Osteoblast (primary cell): ENCODE measurements around the gene SLC4A9. TPM values are rescaled to one million over a fixed set of nuclear protein-coding genes. Genes with fewer than 3 reads are reported as not detected.

Experiments used
- DNase-seq: peaks from one replicate; pipeline ENCODE4 v3.0.0; 2011; ENCODE audit warnings: low spot score, mixed read lengths; ENCODE audit not compliant: insufficient read length; ENCODE audit errors: missing footprints
- H2AFZ ChIP-seq: 2 replicates; pipeline ENCODE4 v1.6.0; 2011; ENCODE audit warnings: mild to moderate bottlenecking, low read length
- H3K27ac ChIP-seq: 2 replicates; pipeline ENCODE4 v1.5.1; 2011; ENCODE audit warnings: mild to moderate bottlenecking, low read depth, low read length, moderate library complexity
- H3K27me3 ChIP-seq: 2 replicates; pipeline ENCODE4 v1.6.0; 2012; ENCODE audit warnings: mild to moderate bottlenecking, control low read depth, inconsistent platforms, low read length, moderate library complexity; ENCODE audit not compliant: insufficient read depth
- H3K36me3 ChIP-seq: 2 replicates; pipeline ENCODE4 v1.5.1; 2011; ENCODE audit warnings: mild to moderate bottlenecking, low read length, control low read depth, moderate library complexity; ENCODE audit not compliant: insufficient read depth
- H3K4me1 ChIP-seq: 2 replicates; pipeline ENCODE4 v1.5.1; 2011; ENCODE audit warnings: mild to moderate bottlenecking, low read length, control low read depth, moderate library complexity; ENCODE audit not compliant: insufficient read depth
- H3K4me2 ChIP-seq: 2 replicates; pipeline ENCODE4 v1.6.0; 2011; ENCODE audit warnings: mild to moderate bottlenecking, low read length; ENCODE audit not compliant: insufficient read depth
- H3K4me3 ChIP-seq: fragments of 200-600 bp; sonication (generic); 3 replicates; pipeline ENCODE4 v1.5.1; 2012; ENCODE audit warnings: mild to moderate bottlenecking, low read length, inconsistent platforms; ENCODE audit not compliant: insufficient read depth
- H3K79me2 ChIP-seq: 2 replicates; pipeline ENCODE4 v1.6.0; 2012; ENCODE audit warnings: mild to moderate bottlenecking, low read length, control low read depth, inconsistent platforms; ENCODE audit not compliant: insufficient read depth
- H3K9me3 ChIP-seq: 2 replicates; pipeline ENCODE4 v1.5.1; 2011; ENCODE audit warnings: low read depth, low read length, control low read depth
- H4K20me1 ChIP-seq: 2 replicates; pipeline ENCODE4 v1.6.0; 2012; ENCODE audit warnings: mild to moderate bottlenecking, low read length, control low read depth; ENCODE audit not compliant: insufficient read depth
- CTCF ChIP-seq: IDR thresholded peaks from 2 replicates; pipeline ENCODE4 v1.5.1; 2011; ENCODE audit warnings: mild to moderate bottlenecking, low read depth, low read length, moderate library complexity; ENCODE audit errors: extremely low read depth
- total RNA-seq: library from RNA; depleted of rRNA; stranded (reverse); fragments of >200 nt; gene quantifications from 2 replicates; pipeline ENCODE4 v1.2.3, GENCODE V29; 2012

Gene SLC4A9
- total RNA-seq, 1 donor = not detected

- H3K79me2 ChIP-seq = peaks cover 57% of the 10 kb centered on the region
- H3K27me3 ChIP-seq = no peaks in the 10 kb centered on the region
- peaks cover 24% of the 10 kb centered on the region for H3K4me1 ChIP-seq
- no peaks in the 10 kb centered on the region for H3K36me3 ChIP-seq
- H3K4me3 ChIP-seq = peak overlapping the region; percentile 88
- H3K4me2 ChIP-seq = peak overlapping the region; percentile 99
- DNase-seq = peak; percentile 82
- no peak for TF ChIP-seq CTCF
- H3K9me3 ChIP-seq = no peaks in the 10 kb centered on the region
- peak overlapping the region; percentile 77 for H2AFZ ChIP-seq
- peak overlapping the region; percentile 75 for H3K27ac ChIP-seq
- H4K20me1 ChIP-seq = peaks cover 42% of the 10 kb centered on the region
These were observed 42.5 kb downstream of the SLC4A9 start for GRCh38 chr5:140402258-140403074.

DNA sequence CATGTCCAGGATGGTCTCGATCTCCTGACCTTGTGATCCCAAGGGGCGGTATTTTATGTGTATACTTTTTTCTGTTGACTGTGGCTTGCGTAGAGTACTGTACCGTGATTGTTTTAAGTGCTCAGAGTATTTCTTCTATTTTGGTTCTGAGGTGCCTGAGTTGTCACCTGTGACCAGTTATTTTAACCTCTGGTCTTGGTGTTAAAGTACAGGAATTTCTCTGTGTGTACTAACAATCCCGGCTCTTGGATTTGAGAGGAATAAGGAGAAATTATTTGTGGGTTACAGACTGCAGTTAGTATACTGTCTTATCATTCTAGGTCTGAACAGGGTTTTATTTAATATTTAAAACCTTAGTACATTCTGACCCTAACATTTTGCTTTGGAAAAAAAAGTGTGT is 43.6 kb downstream of the SLC4A9 start:
- H3K27me3 ChIP-seq = no peaks in the 10 kb centered on the region
- no peaks in the 10 kb centered on the region for H3K36me3 ChIP-seq
- peaks cover 68% of the 10 kb centered on the region for H3K79me2 ChIP-seq
- no peak for TF ChIP-seq CTCF
- H3K27ac ChIP-seq = no peak overlapping the region
- peak; percentile 36 for DNase-seq
- peaks cover 43% of the 10 kb centered on the region for H4K20me1 ChIP-seq
- no peaks in the 10 kb centered on the region for H3K9me3 ChIP-seq
- peak overlapping the region; percentile 99 for H3K4me2 ChIP-seq
- H3K4me3 ChIP-seq = peak overlapping the region; percentile 88
- no peak overlapping the region for H2AFZ ChIP-seq
- peaks cover 24% of the 10 kb centered on the region for H3K4me1 ChIP-seq

- no peaks in the 10 kb centered on the region for H3K36me3 ChIP-seq
- H3K79me2 ChIP-seq = peaks cover 98% of the 10 kb centered on the region
- H3K27ac ChIP-seq = no peak overlapping the region
- H3K4me1 ChIP-seq = peaks cover 5% of the 10 kb centered on the region
- H2AFZ ChIP-seq = no peak overlapping the region
- no peaks in the 10 kb centered on the region for H3K27me3 ChIP-seq
- H4K20me1 ChIP-seq = peaks cover 40% of the 10 kb centered on the region
- DNase-seq = no peak
- no peak overlapping the region for H3K4me2 ChIP-seq
- H3K4me3 ChIP-seq = no peak overlapping the region
- H3K9me3 ChIP-seq = no peaks in the 10 kb centered on the region
- peak; percentile 9 for TF ChIP-seq CTCF
These were observed 48.8 kb downstream of the SLC4A9 start for GRCh38 chr5:140408750-140409241.

DNA sequence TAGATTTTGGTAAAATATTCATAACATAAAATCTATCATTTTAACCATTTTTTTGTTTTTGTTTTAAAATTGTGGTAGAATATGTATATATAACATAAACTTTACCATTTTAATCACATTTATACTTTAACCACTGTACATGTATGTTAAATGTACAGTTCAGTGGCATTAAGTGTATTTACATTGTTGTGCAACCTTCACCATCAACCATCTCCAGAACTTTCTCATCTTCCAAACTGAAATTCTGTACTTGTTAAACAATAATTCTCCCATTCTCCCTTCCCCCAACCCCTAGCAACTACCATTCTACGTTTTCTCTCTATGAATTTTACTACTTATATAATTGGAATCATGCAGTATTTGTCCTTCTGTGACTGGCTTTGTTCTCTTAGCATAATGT is 53.2 kb downstream of the SLC4A9 start:
- Histone ChIP-seq H3K4me1 (no peaks in the 10 kb centered on the region), H2AFZ (no peak overlapping the region), H4K20me1 (peaks cover 19% of the 10 kb centered on the region), H3K4me2 (no peak overlapping the region), H3K9me3 (no peaks in the 10 kb centered on the region), H3K79me2 (peaks cover 94% of the 10 kb centered on the region), H3K4me3 (no peak overlapping the region), H3K27ac (no peak overlapping the region), H3K36me3 (no peaks in the 10 kb centered on the region), H3K27me3 (no peaks in the 10 kb centered on the region)
- no peak for TF ChIP-seq CTCF
- DNase-seq = no peak
